ENCODE data around the gene ADH5.

ADH5 gene

GRCh38 chr4:99058228-99058627, 30.4 kb downstream of the ADH5 start:
- no peak overlapping the region for H3K4me3 ChIP-seq (ENCODE audit: low read depth, low read length)
- no peak for TF ChIP-seq MYC (IDR thresholded peaks at IDR 0.05; ENCODE audit: low read depth, low read length)
- no peak for TF ChIP-seq POLR2A (IDR thresholded peaks at IDR 0.05; ENCODE audit: extremely low read depth, insufficient read length)
- DNase-seq (ENCODE audit: low read depth), result no peak

GRCh38 chr4:99054428-99054994, 34.1 kb downstream of the ADH5 start:
- TF ChIP-seq MAX (IDR thresholded peaks at IDR 0.05; ENCODE audit: low read depth, low read length) (no peak), MYC (IDR thresholded peaks at IDR 0.05; ENCODE audit: low read depth, low read length) (no peak), POLR2A (IDR thresholded peaks at IDR 0.05; ENCODE audit: extremely low read depth, insufficient read length) (no peak), CTCF (IDR thresholded peaks at IDR 0.05; ENCODE audit: low read depth, low read length) (no peak)
- H3K4me3 ChIP-seq (ENCODE audit: low read depth, low read length), result no peak overlapping the region
- DNase-seq (ENCODE audit: low read depth), result no peak

- DNase-seq (ENCODE audit: low read depth), result no peak
- no peak overlapping the region for H3K4me3 ChIP-seq (ENCODE audit: low read depth, low read length)
- no peak for TF ChIP-seq MYC (IDR thresholded peaks at IDR 0.05; ENCODE audit: low read depth, low read length)
- no peak for TF ChIP-seq CTCF (IDR thresholded peaks at IDR 0.05; ENCODE audit: low read depth, low read length)
- TF ChIP-seq MAX (IDR thresholded peaks at IDR 0.05; ENCODE audit: low read depth, low read length), result no peak
Observed at GRCh38 chr4:99052902-99053301, 35.7 kb downstream of the ADH5 start.

- TF ChIP-seq MYC (IDR thresholded peaks at IDR 0.05; ENCODE audit: low read depth, low read length) (no peak), MAX (IDR thresholded peaks at IDR 0.05; ENCODE audit: low read depth, low read length) (no peak), CTCF (IDR thresholded peaks at IDR 0.05; ENCODE audit: low read depth, low read length) (no peak), POLR2A (IDR thresholded peaks at IDR 0.05; ENCODE audit: extremely low read depth, insufficient read length) (no peak)
- DNase-seq (ENCODE audit: low read depth), result no peak
Observed at GRCh38 chr4:99047710-99048109, 40.9 kb downstream of the ADH5 start.

GRCh38 chr4:99043346-99043745, 45.2 kb downstream of the ADH5 start:
- H3K4me3 ChIP-seq (ENCODE audit: low read depth, low read length), result no peak overlapping the region
- no peak for TF ChIP-seq CTCF (IDR thresholded peaks at IDR 0.05; ENCODE audit: low read depth, low read length)
- TF ChIP-seq POLR2A (IDR thresholded peaks at IDR 0.05; ENCODE audit: extremely low read depth, insufficient read length), result no peak
- TF ChIP-seq MAX (IDR thresholded peaks at IDR 0.05; ENCODE audit: low read depth, low read length), result no peak
- TF ChIP-seq MYC (IDR thresholded peaks at IDR 0.05; ENCODE audit: low read depth, low read length), result no peak
- DNase-seq (ENCODE audit: low read depth), result no peak

More at GRCh38 chr4:99047710-99048109, 40.9 kb downstream of the ADH5 start:
- H3K4me3 ChIP-seq (ENCODE audit: low read depth, low read length), result no peak overlapping the region

- TF ChIP-seq CTCF (IDR thresholded peaks at IDR 0.05; ENCODE audit: low read depth, low read length), result no peak
- no peak overlapping the region for H3K4me3 ChIP-seq (ENCODE audit: low read depth, low read length)
- DNase-seq (ENCODE audit: low read depth), result no peak
Observed at GRCh38 chr4:99038213-99038612, 50.4 kb downstream of the ADH5 start.

Data from NB4 (cell line).